PC-9 (cell line): ENCODE data around the gene RFFL. TPM values are rescaled to one million over a fixed set of nuclear protein-coding genes. Genes with fewer than 3 reads are reported as not detected.

Source experiments
- BruUV-seq: library from RNA; stranded (reverse); fragments of 400-500 nt; replicated peaks from 2 replicates; lab custom pipeline; 2021; lab: Mats Ljungman, UMichigan
- CTCF ChIA-PET: fragments of 300-600 bp; sonication (Branson Sonifier 250); formaldehyde crosslinking; loops from one replicate; lab custom pipeline; 2022; ENCODE audit warnings: antibody characterized with exemption; lab: Charles Lee
- POLR2A ChIA-PET: fragments of 300-600 bp; sonication (Branson Sonifier 250); formaldehyde crosslinking; loops from one replicate; lab custom pipeline; 2022; ENCODE audit warnings: antibody characterized with exemption; ENCODE audit not compliant: unreplicated experiment; lab: Charles Lee
- DNase-seq, 2 experiments: peaks; one replicate each; pipeline versions ENCODE4 v3.0.0 to v3.0.0-alpha.2; 2015 to 2022; ENCODE audit warnings: mixed read lengths in 1 of 2
- H2AFZ ChIP-seq: fragments of 200-600 bp; sonication (generic); 2 replicates; pipeline ENCODE4 v1.8.1; 2017; ENCODE audit warnings: antibody characterized with exemption
- H3F3A ChIP-seq: fragments of 200-600 bp; sonication (generic); 2 replicates; pipeline ENCODE4 v1.8.1; 2017; ENCODE audit warnings: antibody characterized with exemption, mild to moderate bottlenecking, low read depth; ENCODE audit not compliant: insufficient read depth
- H3K27ac ChIP-seq: fragments of 200-600 bp; sonication (generic); 2 replicates; pipeline ENCODE4 v1.6.1; 2016; ENCODE audit warnings: mixed run types
- H3K27me3 ChIP-seq: fragments of 200-600 bp; sonication (generic); 2 replicates; pipeline ENCODE4 v1.6.1; 2016; ENCODE audit warnings: low read depth, mixed run types; ENCODE audit not compliant: insufficient read depth
- H3K36me3 ChIP-seq: fragments of 200-600 bp; sonication (generic); 2 replicates; pipeline ENCODE4 v1.6.1; 2016; ENCODE audit warnings: low read depth, mixed run types
- H3K4me1 ChIP-seq: fragments of 200-600 bp; sonication (generic); replicated peaks from 2 replicates; pipeline ENCODE4 v1.6.1; 2016; ENCODE audit warnings: mixed run types; ENCODE audit not compliant: insufficient read depth
- H3K4me2 ChIP-seq: fragments of 200-600 bp; sonication (generic); 2 replicates; pipeline ENCODE4 v1.6.1; 2017; ENCODE audit warnings: mixed run types
- H3K4me3 ChIP-seq: fragments of 200-600 bp; sonication (generic); 2 replicates; pipeline ENCODE4 v1.6.1; 2016; ENCODE audit warnings: mixed run types
- H3K79me2 ChIP-seq: fragments of 200-600 bp; sonication (generic); 2 replicates; pipeline ENCODE4 v1.6.1; 2017; ENCODE audit warnings: low read depth, mixed run types
- H3K9me2 ChIP-seq: fragments of 200-600 bp; sonication (generic); 2 replicates; pipeline ENCODE4 v1.8.1; 2017; ENCODE audit warnings: mild to moderate bottlenecking; ENCODE audit not compliant: insufficient read depth
- H3K9me3 ChIP-seq: fragments of 200-600 bp; sonication (generic); 2 replicates; pipeline ENCODE4 v1.8.1; 2016; ENCODE audit warnings: low read depth; ENCODE audit not compliant: insufficient read depth
- H4K20me1 ChIP-seq: fragments of 200-600 bp; sonication (generic); 2 replicates; pipeline ENCODE4 v1.8.1; 2017; ENCODE audit not compliant: insufficient read depth
- CTCF ChIP-seq: fragments of 200-600 bp; sonication (generic); conservative IDR thresholded peaks from 2 replicates; pipeline ENCODE4 v1.6.1; 2017; ENCODE audit warnings: mixed run types, antibody characterized with exemption, mild to moderate bottlenecking, moderate library complexity
- EZH2 ChIP-seq: fragments of 200-600 bp; sonication (generic); IDR thresholded peaks from 2 replicates; pipeline ENCODE4 v1.8.0; 2017; ENCODE audit warnings: antibody characterized with exemption, low read depth
- intact Hi-C: fragments of 100-400 bp; cut with micrococcal nuclease; formaldehyde crosslinking; loops from one replicate; pipeline ENCODE4 v1.10.0; 2022; ENCODE audit not compliant: unreplicated experiment
- total RNA-seq: library from RNA; stranded (reverse); gene quantifications from 2 replicates; pipeline ENCODE4 v1.2.3, GENCODE V29; 2021

The RFFL gene
- total RNA-seq, 1 experiment from 2014 or later = 38.1 TPM

GRCh38 chr17:35006961-35007360 lies 56.5 kb downstream of the RFFL start:
- no peak for DNase-seq
- intact Hi-C loops = no loop called here
- Histone ChIP-seq H2AFZ (no peak overlapping the region), H3K27me3 (no peaks in the 10 kb centered on the region), H3K9me3 (no peaks in the 10 kb centered on the region), H3K9me2 (no peaks in the 10 kb centered on the region), H4K20me1 (no peaks in the 10 kb centered on the region), H3K4me2 (no peak overlapping the region), H3K4me1 (peaks cover 12% of the 10 kb centered on the region), H3K27ac (no peak overlapping the region), H3K36me3 (no peaks in the 10 kb centered on the region), H3K79me2 (no peaks in the 10 kb centered on the region), H3K4me3 (no peak overlapping the region), H3F3A (peaks cover 16% of the 10 kb centered on the region; the same call in 1 of the 2 replicates)
- ChIA-PET CTCF (no interaction called here), POLR2A (no interaction called here)
- no TSS peak for BruUV-seq
- TF ChIP-seq EZH2 (no peak), CTCF (no peak)

- peaks cover 19% of the 10 kb centered on the region for H3K4me1 ChIP-seq
- no peaks in the 10 kb centered on the region for H3K9me3 ChIP-seq
- intact Hi-C loops = no loop called here
- no peaks in the 10 kb centered on the region for H3K27me3 ChIP-seq
- no TSS peak for BruUV-seq
- TF ChIP-seq CTCF (no peak), EZH2 (no peak)
- no peak overlapping the region for H3K4me2 ChIP-seq
- no peak overlapping the region for H3K27ac ChIP-seq
- ChIA-PET POLR2A (no interaction called here), CTCF (no interaction called here)
- no peaks in the 10 kb centered on the region for H3K79me2 ChIP-seq
- no peak for DNase-seq
- no peaks in the 10 kb centered on the region for H3K9me2 ChIP-seq
- no peak overlapping the region for H3K4me3 ChIP-seq
- no peaks in the 10 kb centered on the region for H3K36me3 ChIP-seq
- H4K20me1 ChIP-seq = no peaks in the 10 kb centered on the region
- H2AFZ ChIP-seq = no peak overlapping the region
- H3F3A ChIP-seq = peaks cover 16% of the 10 kb centered on the region; the same call in 1 of the 2 replicates
Measured at GRCh38 chr17:35006345-35006744, 57.2 kb downstream of the RFFL start.

- Histone ChIP-seq H3K9me2 (no peaks in the 10 kb centered on the region), H3K9me3 (no peaks in the 10 kb centered on the region), H3F3A (peaks cover 16% of the 10 kb centered on the region; the same call in 1 of the 2 replicates), H3K27me3 (no peaks in the 10 kb centered on the region), H3K4me2 (no peak overlapping the region), H3K4me1 (peaks cover 23% of the 10 kb centered on the region), H3K79me2 (no peaks in the 10 kb centered on the region), H3K4me3 (no peak overlapping the region), H2AFZ (no peak overlapping the region), H3K27ac (no peak overlapping the region), H4K20me1 (no peaks in the 10 kb centered on the region), H3K36me3 (no peaks in the 10 kb centered on the region)
- no peak for DNase-seq
- CTCF ChIA-PET = no interaction called here
- TF ChIP-seq CTCF (no peak), EZH2 (no peak)
- intact Hi-C loops = loop anchor here (1.0 kb wide), 3 partner anchors 16 to 86 kb away; partner anchors contain the start of gene RFFL
- BruUV-seq = no TSS peak
- POLR2A ChIA-PET = no interaction called here
Measured at GRCh38 chr17:35003778-35004177, 59.7 kb downstream of the RFFL start.
